WTC11 (cell line): Measurements from ENCODE around the gene IRF4. TPM values are rescaled to one million over a fixed set of nuclear protein-coding genes. Genes with fewer than 3 reads are reported as not detected.

Experiments used
- ATAC-seq: fragments of 200-7000 bp; cut with Tn5 transposase; 2 replicates; pipeline ENCODE4 v1.10.0; 2021; ENCODE audit warnings: mild to moderate bottlenecking, moderate library complexity
- CTCF ChIA-PET: fragments of 300-600 bp; sonication (Branson Sonifier 250); formaldehyde crosslinking; loops from one replicate; lab custom pipeline; 2021; ENCODE audit warnings: antibody characterized with exemption; lab: Charles Lee
- POLR2A ChIA-PET: fragments of 350-600 bp; sonication (Branson Sonifier 250); formaldehyde crosslinking; loops from one replicate; lab custom pipeline; 2021; ENCODE audit warnings: antibody characterized with exemption; lab: Charles Lee
- DNase-seq: peaks from one replicate; pipeline ENCODE4 v3.0.0; 2021; ENCODE audit warnings: low spot score
- H3K27ac Mint-ChIP-seq: 2 replicates; pipeline ENCODE4 v1.8.0; 2021; ENCODE audit warnings: mixed read lengths
- H3K27me3 Mint-ChIP-seq: 2 replicates; pipeline ENCODE4 v1.8.0; 2021; ENCODE audit warnings: low read depth, mild to moderate bottlenecking, moderate library complexity, mixed read lengths
- H3K36me3 Mint-ChIP-seq: 2 replicates; pipeline ENCODE4 v1.8.0; 2021; ENCODE audit warnings: mixed read lengths
- H3K4me1 Mint-ChIP-seq: 2 replicates; pipeline ENCODE4 v1.8.0; 2022; ENCODE audit warnings: mixed read lengths
- H3K4me3 Mint-ChIP-seq: 2 replicates; pipeline ENCODE4 v1.8.0; 2021; ENCODE audit warnings: mild to moderate bottlenecking, moderate library complexity, mixed read lengths
- H3K9me3 Mint-ChIP-seq: 2 replicates; pipeline ENCODE4 v1.8.0; 2021; ENCODE audit warnings: mixed read lengths
- ATF3 ChIP-seq: sonication (generic); formaldehyde crosslinking; conservative IDR thresholded peaks from 2 replicates; pipeline ENCODE4 v1.8.1; 2022; ENCODE audit warnings: mild to moderate bottlenecking, missing genetic modification reagents
- ATF6 ChIP-seq: sonication (generic); formaldehyde crosslinking; IDR thresholded peaks from 2 replicates; pipeline ENCODE4 v1.8.1; 2023; ENCODE audit warnings: mild to moderate bottlenecking, missing genetic modification reagents
- FOXJ3 ChIP-seq: sonication (generic); formaldehyde crosslinking; IDR thresholded peaks from 2 replicates; pipeline ENCODE4 v1.9.0; 2021; ENCODE audit warnings: missing genetic modification reagents, mild to moderate bottlenecking, borderline replicate concordance
- FOXK1 ChIP-seq: sonication (generic); formaldehyde crosslinking; IDR thresholded peaks from 2 replicates; pipeline ENCODE4 v1.8.0; 2022; ENCODE audit warnings: mild to moderate bottlenecking, moderate library complexity, missing genetic modification reagents
- JAZF1 ChIP-seq: fragments of 250-450 bp; sonication (Bioruptor Pico); IDR thresholded peaks from 2 replicates; pipeline ENCODE4 v1.9.0; 2021; ENCODE audit warnings: moderate library complexity, mild to moderate bottlenecking, inconsistent platforms
- MLX ChIP-seq: sonication (generic); formaldehyde crosslinking; IDR thresholded peaks from 2 replicates; pipeline ENCODE4 v1.8.1; 2023; ENCODE audit warnings: mild to moderate bottlenecking, missing genetic modification reagents, moderate library complexity
- STAT6 ChIP-seq: sonication (generic); formaldehyde crosslinking; conservative IDR thresholded peaks from 2 replicates; pipeline ENCODE4 v1.8.1; 2023; ENCODE audit warnings: mild to moderate bottlenecking, low read depth, missing genetic modification reagents, moderate library complexity
- ZNF121 ChIP-seq: sonication (generic); formaldehyde crosslinking; IDR thresholded peaks from 2 replicates; pipeline ENCODE4 v1.8.0; 2023; ENCODE audit warnings: missing genetic modification reagents
- ZNF232 ChIP-seq: sonication (generic); formaldehyde crosslinking; IDR thresholded peaks from 2 replicates; pipeline ENCODE4 v1.8.0; 2022; ENCODE audit warnings: mild to moderate bottlenecking, missing genetic modification reagents
- ZNF263 ChIP-seq: sonication (generic); formaldehyde crosslinking; IDR thresholded peaks from 2 replicates; pipeline ENCODE4 v1.8.1; 2022; ENCODE audit warnings: low read depth, mild to moderate bottlenecking, moderate library complexity, missing genetic modification reagents
- ZNF317 ChIP-seq: sonication (generic); formaldehyde crosslinking; IDR thresholded peaks from 2 replicates; pipeline ENCODE4 v1.8.1; 2023; ENCODE audit warnings: low read depth, mild to moderate bottlenecking, moderate library complexity, missing genetic modification reagents, borderline replicate concordance
- ZNF512 ChIP-seq: sonication (generic); formaldehyde crosslinking; IDR thresholded peaks from 2 replicates; pipeline ENCODE4 v1.8.1; 2022; ENCODE audit warnings: missing genetic modification reagents, borderline replicate concordance
- total RNA-seq: library from RNA; stranded (reverse); gene quantifications from 3 replicates; pipeline ENCODE4 v1.2.3, GENCODE V29; 2021
- TF ChIP-seq, protein P1 (sequence below): sonication (generic); formaldehyde crosslinking; IDR thresholded peaks from 2 replicates; pipeline ENCODE4 v1.8.0; 2023; ENCODE audit warnings: missing genetic modification reagents, mild to moderate bottlenecking, borderline replicate concordance
- TF ChIP-seq, protein P2 (sequence below): sonication (generic); formaldehyde crosslinking; IDR thresholded peaks from 2 replicates; pipeline ENCODE4 v1.8.1; 2023; ENCODE audit warnings: mild to moderate bottlenecking, moderate library complexity, missing genetic modification reagents

IRF4 gene
- total RNA-seq, 1 experiment from 2014 or later = 1.6 TPM

- Mint-ChIP-seq H3K27me3 (peaks cover 3% of the 10 kb centered on the region; the same call in 1 of the 2 replicates), H3K4me3 (no peak overlapping the region), H3K4me1 (no peaks in the 10 kb centered on the region), H3K9me3 (peaks cover 63% of the 10 kb centered on the region), H3K27ac (no peak overlapping the region), H3K36me3 (peaks cover 85% of the 10 kb centered on the region)
- ATAC-seq = no peak
- CTCF ChIA-PET = interaction anchor here (1.2 kb wide), 1 partner anchor 72 kb away, joined by 3 read pairs; no protein-coding TSS in a partner anchor
- POLR2A ChIA-PET = no interaction called here
- no peak for DNase-seq
- TF ChIP-seq ZNF121 (CRISPR knock-in tag) (no peak), ATF6 (no peak), FOXK1 (CRISPR knock-in tag) (no peak), ATF3 (no peak), ZNF232 (CRISPR knock-in tag) (no peak), ZNF512 (no peak), STAT6 (CRISPR knock-in tag) (no peak), MLX (CRISPR knock-in tag) (no peak), FOXJ3 (CRISPR knock-in tag) (no peak), ZNF317 (no peak), JAZF1 (CRISPR knock-in tag) (no peak), ZNF263 (CRISPR knock-in tag) (no peak)
- TF ChIP-seq, protein P1, sequence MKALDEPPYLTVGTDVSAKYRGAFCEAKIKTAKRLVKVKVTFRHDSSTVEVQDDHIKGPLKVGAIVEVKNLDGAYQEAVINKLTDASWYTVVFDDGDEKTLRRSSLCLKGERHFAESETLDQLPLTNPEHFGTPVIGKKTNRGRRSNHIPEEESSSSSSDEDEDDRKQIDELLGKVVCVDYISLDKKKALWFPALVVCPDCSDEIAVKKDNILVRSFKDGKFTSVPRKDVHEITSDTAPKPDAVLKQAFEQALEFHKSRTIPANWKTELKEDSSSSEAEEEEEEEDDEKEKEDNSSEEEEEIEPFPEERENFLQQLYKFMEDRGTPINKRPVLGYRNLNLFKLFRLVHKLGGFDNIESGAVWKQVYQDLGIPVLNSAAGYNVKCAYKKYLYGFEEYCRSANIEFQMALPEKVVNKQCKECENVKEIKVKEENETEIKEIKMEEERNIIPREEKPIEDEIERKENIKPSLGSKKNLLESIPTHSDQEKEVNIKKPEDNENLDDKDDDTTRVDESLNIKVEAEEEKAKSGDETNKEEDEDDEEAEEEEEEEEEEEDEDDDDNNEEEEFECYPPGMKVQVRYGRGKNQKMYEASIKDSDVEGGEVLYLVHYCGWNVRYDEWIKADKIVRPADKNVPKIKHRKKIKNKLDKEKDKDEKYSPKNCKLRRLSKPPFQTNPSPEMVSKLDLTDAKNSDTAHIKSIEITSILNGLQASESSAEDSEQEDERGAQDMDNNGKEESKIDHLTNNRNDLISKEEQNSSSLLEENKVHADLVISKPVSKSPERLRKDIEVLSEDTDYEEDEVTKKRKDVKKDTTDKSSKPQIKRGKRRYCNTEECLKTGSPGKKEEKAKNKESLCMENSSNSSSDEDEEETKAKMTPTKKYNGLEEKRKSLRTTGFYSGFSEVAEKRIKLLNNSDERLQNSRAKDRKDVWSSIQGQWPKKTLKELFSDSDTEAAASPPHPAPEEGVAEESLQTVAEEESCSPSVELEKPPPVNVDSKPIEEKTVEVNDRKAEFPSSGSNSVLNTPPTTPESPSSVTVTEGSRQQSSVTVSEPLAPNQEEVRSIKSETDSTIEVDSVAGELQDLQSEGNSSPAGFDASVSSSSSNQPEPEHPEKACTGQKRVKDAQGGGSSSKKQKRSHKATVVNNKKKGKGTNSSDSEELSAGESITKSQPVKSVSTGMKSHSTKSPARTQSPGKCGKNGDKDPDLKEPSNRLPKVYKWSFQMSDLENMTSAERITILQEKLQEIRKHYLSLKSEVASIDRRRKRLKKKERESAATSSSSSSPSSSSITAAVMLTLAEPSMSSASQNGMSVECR = no peak
- TF ChIP-seq, protein P2, sequence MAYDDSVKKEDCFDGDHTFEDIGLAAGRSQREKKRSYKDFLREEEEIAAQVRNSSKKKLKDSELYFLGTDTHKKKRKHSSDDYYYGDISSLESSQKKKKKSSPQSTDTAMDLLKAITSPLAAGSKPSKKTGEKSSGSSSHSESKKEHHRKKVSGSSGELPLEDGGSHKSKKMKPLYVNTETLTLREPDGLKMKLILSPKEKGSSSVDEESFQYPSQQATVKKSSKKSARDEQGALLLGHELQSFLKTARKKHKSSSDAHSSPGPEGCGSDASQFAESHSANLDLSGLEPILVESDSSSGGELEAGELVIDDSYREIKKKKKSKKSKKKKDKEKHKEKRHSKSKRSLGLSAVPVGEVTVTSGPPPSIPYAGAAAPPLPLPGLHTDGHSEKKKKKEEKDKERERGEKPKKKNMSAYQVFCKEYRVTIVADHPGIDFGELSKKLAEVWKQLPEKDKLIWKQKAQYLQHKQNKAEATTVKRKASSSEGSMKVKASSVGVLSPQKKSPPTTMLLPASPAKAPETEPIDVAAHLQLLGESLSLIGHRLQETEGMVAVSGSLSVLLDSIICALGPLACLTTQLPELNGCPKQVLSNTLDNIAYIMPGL (CRISPR knock-in tag) = no peak
Measured at GRCh38 chr6:345747-346385, 45.7 kb upstream of the IRF4 start.
